ENCODE measurements around the gene ZFR2. TPM values are rescaled to one million over a fixed set of nuclear protein-coding genes. Genes with fewer than 3 reads are reported as not detected.

ZFR2 gene
- total RNA-seq, 6 experiments from 2014 or later, result not detected

GRCh38 chr19:3775831-3776230 lies 93.0 kb downstream of the ZFR2 start:
- H3K9me3 Mint-ChIP-seq, result peaks cover 2% of the 10 kb centered on the region

GRCh38 chr19:3775374-3775711 lies 93.5 kb downstream of the ZFR2 start:
- Mint-ChIP-seq H3K4me3 (no peak overlapping the region), H3K27me3 (ENCODE audit: insufficient read depth) (peaks cover 10% of the 10 kb centered on the region), H3K27ac (no peak overlapping the region), H3K36me3 (ENCODE audit: low read depth) (no peaks in the 10 kb centered on the region), H3K9me3 (no peaks in the 10 kb centered on the region), H3K4me1 (ENCODE audit: low read depth) (no peaks in the 10 kb centered on the region)
- no peak for DNase-seq
- no peak for TF ChIP-seq CTCF (IDR thresholded peaks at IDR 0.05)

More at GRCh38 chr19:3775831-3776230, 93.0 kb downstream of the ZFR2 start:
- H3K36me3 Mint-ChIP-seq (ENCODE audit: low read depth), result peaks cover 1% of the 10 kb centered on the region
- H3K4me3 Mint-ChIP-seq, result no peak overlapping the region
- DNase-seq, result no peak
- no peak for TF ChIP-seq CTCF (IDR thresholded peaks at IDR 0.05)
- no peaks in the 10 kb centered on the region for H3K4me1 Mint-ChIP-seq (ENCODE audit: low read depth)
- H3K27ac Mint-ChIP-seq, result no peak overlapping the region
- H3K27me3 Mint-ChIP-seq (ENCODE audit: insufficient read depth), result peaks cover 10% of the 10 kb centered on the region

GRCh38 chr19:3774621-3775373 lies 94.0 kb downstream of the ZFR2 start:
- Mint-ChIP-seq H3K36me3 (ENCODE audit: low read depth) (no peaks in the 10 kb centered on the region), H3K27ac (no peak overlapping the region), H3K4me3 (no peak overlapping the region), H3K9me3 (no peaks in the 10 kb centered on the region), H3K4me1 (ENCODE audit: low read depth) (no peaks in the 10 kb centered on the region), H3K27me3 (ENCODE audit: insufficient read depth) (peaks cover 10% of the 10 kb centered on the region)
- TF ChIP-seq CTCF (IDR thresholded peaks at IDR 0.05), result no peak
- DNase-seq, result no peak

- no peak for TF ChIP-seq CTCF (IDR thresholded peaks at IDR 0.05)
- Mint-ChIP-seq H3K9me3 (no peaks in the 10 kb centered on the region), H3K27me3 (ENCODE audit: insufficient read depth) (peaks cover 10% of the 10 kb centered on the region), H3K36me3 (ENCODE audit: low read depth) (no peaks in the 10 kb centered on the region), H3K27ac (no peak overlapping the region), H3K4me3 (no peak overlapping the region), H3K4me1 (ENCODE audit: low read depth) (no peaks in the 10 kb centered on the region)
- no peak for DNase-seq
Measured at GRCh38 chr19:3773814-3774515, 94.9 kb downstream of the ZFR2 start.

- Mint-ChIP-seq H3K27me3 (ENCODE audit: insufficient read depth) (peaks cover 10% of the 10 kb centered on the region), H3K4me3 (no peak within 1 kb of the TSS), H3K4me1 (ENCODE audit: low read depth) (no peaks in the 10 kb centered on the region), H3K27ac (no peak within 1 kb of the TSS), H3K9me3 (no peaks in the 10 kb centered on the region), H3K36me3 (ENCODE audit: low read depth) (no peaks in the 10 kb centered on the region)
- no peak for DNase-seq
- TF ChIP-seq CTCF (IDR thresholded peaks at IDR 0.05), result no peak
Measured at GRCh38 chr19:3771906-3772455, 96.9 kb downstream of the ZFR2 start, which contains the start of gene RAX2. Gene RAX2 (minus strand): TSS chr19:3772228. CDS start chr19:3771742, 486 bp downstream.
